Gastrocnemius medialis (tissue), 4 donors: ENCODE results near the gene SPEM1.

ENCODE experiments used
- POLR2A ChIP-seq, 2 donors: fragments of 450-650 bp; IDR thresholded peaks; one replicate each; pipeline ENCODE4 v1.6.1; 2017; ENCODE audit warnings: antibody characterized with exemption in 2 of 2, mild to moderate bottlenecking in 2 of 2, moderate library complexity in 2 of 2
- TF ChIP-seq, protein P1 (sequence below), 5 experiments: fragments of 450-650 bp in 3 of 5; fragments of 200-600 bp in 2 of 5; sonication (generic) in 2 of 5; IDR thresholded peaks in 4 of 5; conservative IDR thresholded peaks in 1 of 5; 1 replicate in 4 of 5; 2 replicates in 1 of 5; pipeline ENCODE4 v1.5.1; 2016 to 2019; ENCODE audit warnings: antibody characterized with exemption in 5 of 5, mild to moderate bottlenecking in 3 of 5, moderate library complexity in 3 of 5

DNA sequence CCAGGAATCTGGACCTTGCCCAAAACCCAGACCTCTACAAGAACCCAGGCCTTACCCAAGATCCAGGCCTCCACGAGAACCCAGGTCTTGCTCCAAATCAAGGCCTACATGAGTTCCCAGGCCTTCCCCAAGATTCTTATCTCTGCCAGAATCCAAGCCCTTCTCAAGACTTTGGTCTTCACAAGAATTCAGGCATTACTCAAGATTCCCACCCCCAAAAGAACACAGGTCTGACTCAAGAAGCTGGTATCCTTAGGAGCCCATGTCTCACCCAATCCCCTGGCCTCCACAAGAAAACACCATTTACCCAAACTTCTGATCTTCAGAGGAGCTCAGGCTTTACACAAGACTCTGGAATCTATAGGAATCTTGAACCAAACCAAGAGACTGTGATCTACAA lies 11.1 kb downstream of the SPEM1 start:
- TF ChIP-seq, protein P1, sequence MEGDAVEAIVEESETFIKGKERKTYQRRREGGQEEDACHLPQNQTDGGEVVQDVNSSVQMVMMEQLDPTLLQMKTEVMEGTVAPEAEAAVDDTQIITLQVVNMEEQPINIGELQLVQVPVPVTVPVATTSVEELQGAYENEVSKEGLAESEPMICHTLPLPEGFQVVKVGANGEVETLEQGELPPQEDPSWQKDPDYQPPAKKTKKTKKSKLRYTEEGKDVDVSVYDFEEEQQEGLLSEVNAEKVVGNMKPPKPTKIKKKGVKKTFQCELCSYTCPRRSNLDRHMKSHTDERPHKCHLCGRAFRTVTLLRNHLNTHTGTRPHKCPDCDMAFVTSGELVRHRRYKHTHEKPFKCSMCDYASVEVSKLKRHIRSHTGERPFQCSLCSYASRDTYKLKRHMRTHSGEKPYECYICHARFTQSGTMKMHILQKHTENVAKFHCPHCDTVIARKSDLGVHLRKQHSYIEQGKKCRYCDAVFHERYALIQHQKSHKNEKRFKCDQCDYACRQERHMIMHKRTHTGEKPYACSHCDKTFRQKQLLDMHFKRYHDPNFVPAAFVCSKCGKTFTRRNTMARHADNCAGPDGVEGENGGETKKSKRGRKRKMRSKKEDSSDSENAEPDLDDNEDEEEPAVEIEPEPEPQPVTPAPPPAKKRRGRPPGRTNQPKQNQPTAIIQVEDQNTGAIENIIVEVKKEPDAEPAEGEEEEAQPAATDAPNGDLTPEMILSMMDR (IDR thresholded peaks at IDR 0.05 in 4 of 5, conservative IDR thresholded peaks at IDR 0.05 in 1 of 5): no peak
- TF ChIP-seq POLR2A (IDR thresholded peaks at IDR 0.05): no peak
